NCI-H446 (cell line): ENCODE data around the gene GTPBP1.

Experiments
- DNase-seq, 2 experiments: peaks; one replicate each; lab custom pipeline; 2025; lab: John Stamatoyannopoulos, UW

GTPBP1 gene

GRCh38 chr22:38705235-38706100 lies at the start of gene GTPBP1:
GTPBP1 (plus strand) TSS chr22:38705944; CDS start chr22:38705956, 12 bp downstream.
- peak; percentile 100 for DNase-seq

GRCh38 chr22:38656256-38657044 lies 49.3 kb upstream of the GTPBP1 start, which contains the start of the genes CBY1 and FAM227A:
CBY1 (plus strand) TSS chr22:38656638; CDS start chr22:38668055, 11,417 bp downstream.
FAM227A (minus strand) TSS chr22:38656392; CDS start chr22:38650168, 6,224 bp downstream.
- peak; percentile 75 to 86 for DNase-seq

GRCh38 chr22:38657045-38657909 lies 48.5 kb upstream of the GTPBP1 start:
- DNase-seq: no peak

GRCh38 chr22:38674888-38675287 lies 30.9 kb upstream of the GTPBP1 start:
- no peak for DNase-seq

- DNase-seq: no peak
These were observed 29.9 kb upstream of the GTPBP1 start for GRCh38 chr22:38675833-38676232.

GRCh38 chr22:38681582-38682335 lies 24.0 kb upstream of the GTPBP1 start, which contains the start of gene TOMM22:
TOMM22 (plus strand) TSS chr22:38681957; CDS start chr22:38681979, 22 bp downstream.
- DNase-seq: peak; percentile 76 to 92

GRCh38 chr22:38684895-38685294 lies 20.8 kb upstream of the GTPBP1 start:
- no peak for DNase-seq

- no peak for DNase-seq
These were observed 20.0 kb upstream of the GTPBP1 start for GRCh38 chr22:38685761-38686160.

- DNase-seq: no peak
These were observed 16.1 kb upstream of the GTPBP1 start for GRCh38 chr22:38689651-38690050.

- DNase-seq: no peak
These were observed 11.7 kb upstream of the GTPBP1 start for GRCh38 chr22:38694049-38694448.

GRCh38 chr22:38694940-38695339 lies 10.8 kb upstream of the GTPBP1 start:
- no peak for DNase-seq

GRCh38 chr22:38696606-38697424 lies 8.9 kb upstream of the GTPBP1 start:
- no peak for DNase-seq

- no peak for DNase-seq
These were observed 8.2 kb upstream of the GTPBP1 start for GRCh38 chr22:38697425-38698089.

GRCh38 chr22:38698407-38699094 lies 7.2 kb upstream of the GTPBP1 start:
- no peak for DNase-seq

- no peak for DNase-seq
These were observed 6.6 kb upstream of the GTPBP1 start for GRCh38 chr22:38699143-38699542.

GRCh38 chr22:38699784-38700183 lies 6.0 kb upstream of the GTPBP1 start:
- no peak for DNase-seq

GRCh38 chr22:38700270-38700788 lies 5.4 kb upstream of the GTPBP1 start:
- no peak for DNase-seq

- DNase-seq: peak; percentile 81 to 98
These were observed 4.7 kb upstream of the GTPBP1 start, which contains the start of gene JOSD1 for GRCh38 chr22:38700789-38701628. JOSD1 (minus strand) TSS chr22:38700943; CDS start chr22:38699987, 956 bp downstream.
